Measurements from ENCODE around the gene ADORA2A. TPM values are rescaled to one million over a fixed set of nuclear protein-coding genes. Genes with fewer than 3 reads are reported as not detected.
A peak's percentile ranks its signal among the peaks of the same experiment; 100 is the strongest.

Gene ADORA2A
- total RNA-seq, 1 experiment from 2014 or later: 3.5 TPM

DNA sequence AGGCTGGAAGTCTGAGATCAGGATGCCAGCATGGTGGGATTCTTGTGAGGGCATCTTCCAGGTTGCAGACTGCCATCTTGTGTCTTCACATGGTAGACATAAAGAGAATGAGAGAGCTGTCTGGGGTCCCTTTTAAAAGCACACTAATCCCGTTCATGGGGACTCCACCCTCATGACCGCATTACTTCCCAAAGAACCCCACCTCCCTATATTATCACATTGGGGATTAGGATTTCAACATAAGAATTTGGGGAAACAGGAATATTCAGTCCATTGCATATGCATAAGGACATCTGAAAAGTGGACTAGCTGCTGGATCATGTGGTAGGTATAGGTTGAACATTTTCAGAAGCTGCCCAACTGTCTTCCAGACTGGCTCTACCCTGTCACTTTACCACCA, 33.1 kb upstream of the ADORA2A start:
- Histone ChIP-seq H4K5ac (ENCODE audit: insufficient read length, low read depth, low read length) (no peak overlapping the region), H4K91ac (ENCODE audit: insufficient read length, low read depth, low read length) (no peak overlapping the region), H3K79me2 (ENCODE audit: insufficient read depth, low read length) (no peaks in the 10 kb centered on the region), H4K20me1 (ENCODE audit: control insufficient read depth, insufficient read depth, insufficient read length) (no peaks in the 10 kb centered on the region), H2BK5ac (ENCODE audit: insufficient read length, low read length) (no peak overlapping the region), H2BK12ac (ENCODE audit: insufficient read length, low read depth, low read length) (no peak overlapping the region), H2BK20ac (ENCODE audit: low read depth, low read length, poor library complexity, severe bottlenecking) (no peak overlapping the region), H2BK15ac (ENCODE audit: low read depth, low read length) (no peak overlapping the region), H3K23me2 (ENCODE audit: insufficient read length, low read depth, low read length, poor library complexity, severe bottlenecking) (no peaks in the 10 kb centered on the region), H3K27ac (ENCODE audit: insufficient read length, low read depth, low read length) (no peak overlapping the region), H3K4ac (ENCODE audit: low read depth, low read length) (no peak overlapping the region), H2AFZ (ENCODE audit: low read length) (no peak overlapping the region), H3K9ac (ENCODE audit: extremely low read depth, insufficient read length, low read length) (no peak overlapping the region), H4K8ac (replicated peaks; ENCODE audit: insufficient read length, low read depth, low read length) (no peak overlapping the region), H3T11ph (ENCODE audit: low read length) (no peak overlapping the region), H2BK120ac (ENCODE audit: low read depth, low read length, poor library complexity, severe bottlenecking) (no peak overlapping the region), H3K18ac (ENCODE audit: insufficient read length, low read depth, low read length) (no peak overlapping the region), H3K4me2 (ENCODE audit: insufficient read depth, insufficient read length, low read length) (no peak overlapping the region), H3K14ac (ENCODE audit: insufficient read depth, low read length) (no peak overlapping the region), H2AK5ac (ENCODE audit: insufficient read length, low read length) (no peak overlapping the region), H3K27me3 (ENCODE audit: insufficient read depth, low read length) (no peaks in the 10 kb centered on the region), H3K56ac (ENCODE audit: insufficient read length, low read depth, low read length) (no peak overlapping the region), H3K9me3 (ENCODE audit: control insufficient read depth, low read depth, low read length) (no peaks in the 10 kb centered on the region), H3K4me1 (ENCODE audit: insufficient read depth, low read length) (no peaks in the 10 kb centered on the region), H3K79me1 (ENCODE audit: insufficient read depth, low read depth, low read length, poor library complexity, severe bottlenecking) (no peaks in the 10 kb centered on the region), H3K23ac (ENCODE audit: insufficient read length, low read depth, low read length) (no peak overlapping the region)
- Mint-ChIP-seq H3K4me1 (no peaks in the 10 kb centered on the region), H3K27ac (peak overlapping the region in 1 of 3 experiments; percentile 68; a peak in 1 of 7 replicates), H3K9me3 (no peaks in the 10 kb centered on the region), H3K36me3 (ENCODE audit: insufficient read depth in 1 of 3, low read depth in 3 of 3) (peaks cover 7 to 22% (median 21%) of the 10 kb centered on the region in 3 experiments; a peak in 6 of 7 replicates), H3K4me3 (no peak overlapping the region), H3K27me3 (ENCODE audit: low read depth) (no peaks in the 10 kb centered on the region)
- DNase-seq: no peak
- no CpG with 5 or more reads among the region's 2 CpGs for WGBS (ENCODE audit: extremely low coverage, insufficient read length, low lambda C conversion rate)
- TF ChIP-seq, protein P1, sequence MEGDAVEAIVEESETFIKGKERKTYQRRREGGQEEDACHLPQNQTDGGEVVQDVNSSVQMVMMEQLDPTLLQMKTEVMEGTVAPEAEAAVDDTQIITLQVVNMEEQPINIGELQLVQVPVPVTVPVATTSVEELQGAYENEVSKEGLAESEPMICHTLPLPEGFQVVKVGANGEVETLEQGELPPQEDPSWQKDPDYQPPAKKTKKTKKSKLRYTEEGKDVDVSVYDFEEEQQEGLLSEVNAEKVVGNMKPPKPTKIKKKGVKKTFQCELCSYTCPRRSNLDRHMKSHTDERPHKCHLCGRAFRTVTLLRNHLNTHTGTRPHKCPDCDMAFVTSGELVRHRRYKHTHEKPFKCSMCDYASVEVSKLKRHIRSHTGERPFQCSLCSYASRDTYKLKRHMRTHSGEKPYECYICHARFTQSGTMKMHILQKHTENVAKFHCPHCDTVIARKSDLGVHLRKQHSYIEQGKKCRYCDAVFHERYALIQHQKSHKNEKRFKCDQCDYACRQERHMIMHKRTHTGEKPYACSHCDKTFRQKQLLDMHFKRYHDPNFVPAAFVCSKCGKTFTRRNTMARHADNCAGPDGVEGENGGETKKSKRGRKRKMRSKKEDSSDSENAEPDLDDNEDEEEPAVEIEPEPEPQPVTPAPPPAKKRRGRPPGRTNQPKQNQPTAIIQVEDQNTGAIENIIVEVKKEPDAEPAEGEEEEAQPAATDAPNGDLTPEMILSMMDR (conservative IDR thresholded peaks at IDR 0.05): no peak

Measured in H9 (cell line).